Measurements from ENCODE around the gene LRP10. TPM values are rescaled to one million over a fixed set of nuclear protein-coding genes. Genes with fewer than 3 reads are reported as not detected.
"Not testable (repeated sequence)": the region's sequence is repeated elsewhere in the genome, so short reads cannot be mapped to it uniquely, and the experiment has no call there.

The LRP10 gene
- polyA plus RNA-seq, 1 donor from 2014 or later, result 113 TPM

GRCh38 chr14:22900081-22900799 lies 28.7 kb downstream of the LRP10 start:
- no peak overlapping the region for H3K4me3 Mint-ChIP-seq
- H3K4me1 Mint-ChIP-seq, result peaks cover 0 to 3% (median 2%) of the 10 kb centered on the region in 3 donors
- no peaks in the 10 kb centered on the region for H3K27me3 Mint-ChIP-seq
- peaks cover 5% of the 10 kb centered on the region for H3K36me3 Mint-ChIP-seq
- no peaks in the 10 kb centered on the region for H3K9me3 Mint-ChIP-seq
- peak overlapping the region in 2 of 3 donors; percentile 0 to 83 for H3K27ac Mint-ChIP-seq

- Mint-ChIP-seq H3K9me3 (no peaks in the 10 kb centered on the region), H3K27ac (peak overlapping the region in 1 of 3 donors; percentile 76), H3K4me3 (no peak overlapping the region), H3K4me1 (peaks cover 0 to 2% (median 0%) of the 10 kb centered on the region in 3 donors), H3K27me3 (no peaks in the 10 kb centered on the region), H3K36me3 (peaks cover 5% of the 10 kb centered on the region)
Measured at GRCh38 chr14:22901799-22902198, 30.3 kb downstream of the LRP10 start.

- peaks cover 5% of the 10 kb centered on the region for H3K36me3 Mint-ChIP-seq
- no peak overlapping the region for H3K4me3 Mint-ChIP-seq
- H3K4me1 Mint-ChIP-seq, result peaks cover 0 to 2% (median 0%) of the 10 kb centered on the region in 3 donors
- H3K27me3 Mint-ChIP-seq, result no peaks in the 10 kb centered on the region
- H3K9me3 Mint-ChIP-seq, result no peaks in the 10 kb centered on the region
- H3K27ac Mint-ChIP-seq, result peak overlapping the region in 1 of 3 donors; percentile 26
Measured at GRCh38 chr14:22903742-22904087, 32.2 kb downstream of the LRP10 start.

GRCh38 chr14:22905627-22906026 lies 34.1 kb downstream of the LRP10 start:
- Mint-ChIP-seq H3K36me3 (peaks cover 10% of the 10 kb centered on the region), H3K9me3 (no peaks in the 10 kb centered on the region), H3K27ac (peak overlapping the region in 1 of 3 donors; percentile 78), H3K4me3 (no peak overlapping the region), H3K27me3 (no peaks in the 10 kb centered on the region), H3K4me1 (peaks cover 0 to 2% (median 0%) of the 10 kb centered on the region in 3 donors)

GRCh38 chr14:22906073-22906472 lies 34.5 kb downstream of the LRP10 start:
- no peak overlapping the region for H3K27ac Mint-ChIP-seq
- H3K27me3 Mint-ChIP-seq, result no peaks in the 10 kb centered on the region
- H3K4me1 Mint-ChIP-seq, result peaks cover 0 to 2% (median 0%) of the 10 kb centered on the region in 3 donors
- H3K9me3 Mint-ChIP-seq, result no peaks in the 10 kb centered on the region
- no peak overlapping the region for H3K4me3 Mint-ChIP-seq
- peaks cover 10% of the 10 kb centered on the region for H3K36me3 Mint-ChIP-seq

GRCh38 chr14:22907429-22907828 lies 35.9 kb downstream of the LRP10 start:
- H3K27me3 Mint-ChIP-seq, result no peaks in the 10 kb centered on the region
- no peak overlapping the region for H3K4me3 Mint-ChIP-seq
- no peak overlapping the region for H3K27ac Mint-ChIP-seq
- peaks cover 6 to 7% (median 6%) of the 10 kb centered on the region in 3 donors for H3K4me1 Mint-ChIP-seq
- H3K36me3 Mint-ChIP-seq, result peaks cover 10% of the 10 kb centered on the region
- H3K9me3 Mint-ChIP-seq, result no peaks in the 10 kb centered on the region

GRCh38 chr14:22908601-22909000 lies 37.1 kb downstream of the LRP10 start:
- no peak overlapping the region for H3K4me3 Mint-ChIP-seq
- H3K27me3 Mint-ChIP-seq, result no peaks in the 10 kb centered on the region
- peaks cover 6 to 8% (median 7%) of the 10 kb centered on the region in 3 donors for H3K4me1 Mint-ChIP-seq
- no peaks in the 10 kb centered on the region for H3K9me3 Mint-ChIP-seq
- H3K36me3 Mint-ChIP-seq, result peaks cover 12% of the 10 kb centered on the region
- peak overlapping the region in 1 of 3 donors; percentile 35 for H3K27ac Mint-ChIP-seq

GRCh38 chr14:22910916-22911315 lies 39.4 kb downstream of the LRP10 start:
- H3K27ac Mint-ChIP-seq, result no peak overlapping the region

GRCh38 chr14:22914836-22915235 lies 43.3 kb downstream of the LRP10 start:
- not testable (repeated sequence) for H3K9me3 Mint-ChIP-seq, H3K27me3 Mint-ChIP-seq, H3K36me3 Mint-ChIP-seq
- peak overlapping the region in 1 of 4 donors; percentile 68 for H3K4me3 Mint-ChIP-seq
- peak overlapping the region in 2 of 3 donors; percentile 62 to 68 for H3K27ac Mint-ChIP-seq
- H3K4me1 Mint-ChIP-seq, result peaks cover 18 to 28% (median 21%) of the 10 kb centered on the region in 3 donors

More at GRCh38 chr14:22910916-22911315, 39.4 kb downstream of the LRP10 start:
- Mint-ChIP-seq H3K27me3 (no peaks in the 10 kb centered on the region), H3K4me3 (no peak overlapping the region), H3K36me3 (peaks cover 7% of the 10 kb centered on the region), H3K4me1 (peaks cover 6 to 13% (median 12%) of the 10 kb centered on the region in 3 donors), H3K9me3 (no peaks in the 10 kb centered on the region)

- Mint-ChIP-seq H3K4me3 (peak overlapping the region in 2 of 4 donors; percentile 21 to 52), H3K4me1 (peaks cover 18 to 28% (median 21%) of the 10 kb centered on the region in 3 donors)
Measured at GRCh38 chr14:22915886-22916521, 44.5 kb downstream of the LRP10 start.

GRCh38 chr14:22918804-22919600 lies 47.5 kb downstream of the LRP10 start, which contains the start of gene RBM23:
RBM23 (minus strand) TSS chr14:22919149.
- no peaks in the 10 kb centered on the region for H3K27me3 Mint-ChIP-seq
- H3K9me3 Mint-ChIP-seq, result peaks cover 0 to 2% (median 0%) of the 10 kb centered on the region in 3 donors
- H3K27ac Mint-ChIP-seq, result peak within 1 kb of the TSS; percentile 99 to 100 (median 100)
- peaks cover 15 to 20% (median 16%) of the 10 kb centered on the region in 3 donors for H3K4me1 Mint-ChIP-seq
- H3K36me3 Mint-ChIP-seq, result peaks cover 14% of the 10 kb centered on the region
- peak within 1 kb of the TSS; percentile 93 to 99 (median 98) for H3K4me3 Mint-ChIP-seq

More at GRCh38 chr14:22915886-22916521, 44.5 kb downstream of the LRP10 start:
- Mint-ChIP-seq H3K27ac (peak overlapping the region; percentile 39 to 99 (median 50)), H3K27me3 (no peaks in the 10 kb centered on the region), H3K9me3 (peaks cover 0 to 2% (median 0%) of the 10 kb centered on the region in 3 donors), H3K36me3 (peaks cover 5% of the 10 kb centered on the region)

GRCh38 chr14:22919601-22919921 lies 48.0 kb downstream of the LRP10 start:
- Mint-ChIP-seq H3K27ac (peak overlapping the region; percentile 99 to 100 (median 100)), H3K4me1 (peaks cover 15 to 20% (median 15%) of the 10 kb centered on the region in 3 donors), H3K4me3 (peak overlapping the region; percentile 93 to 99 (median 98)), H3K27me3 (no peaks in the 10 kb centered on the region), H3K9me3 (peaks cover 0 to 2% (median 0%) of the 10 kb centered on the region in 3 donors), H3K36me3 (peaks cover 14% of the 10 kb centered on the region)

- peak overlapping the region in 2 of 4 donors; percentile 66 to 93 for H3K4me3 Mint-ChIP-seq
- peaks cover 0 to 2% (median 0%) of the 10 kb centered on the region in 3 donors for H3K9me3 Mint-ChIP-seq
- H3K27me3 Mint-ChIP-seq, result no peaks in the 10 kb centered on the region
- peak overlapping the region in 1 of 3 donors; percentile 99 for H3K27ac Mint-ChIP-seq
- H3K36me3 Mint-ChIP-seq, result peaks cover 14% of the 10 kb centered on the region
- H3K4me1 Mint-ChIP-seq, result peaks cover 11 to 15% (median 15%) of the 10 kb centered on the region in 3 donors
Measured at GRCh38 chr14:22920697-22921096, 49.2 kb downstream of the LRP10 start.

- H3K27me3 Mint-ChIP-seq, result no peaks in the 10 kb centered on the region
- peaks cover 0 to 2% (median 0%) of the 10 kb centered on the region in 3 donors for H3K9me3 Mint-ChIP-seq
- H3K4me3 Mint-ChIP-seq, result peak overlapping the region in 1 of 4 donors; percentile 6
- H3K36me3 Mint-ChIP-seq, result peaks cover 12% of the 10 kb centered on the region
- peak overlapping the region in 1 of 3 donors; percentile 13 for H3K27ac Mint-ChIP-seq
- H3K4me1 Mint-ChIP-seq, result peaks cover 10 to 23% (median 12%) of the 10 kb centered on the region in 3 donors
Measured at GRCh38 chr14:22922294-22922693, 50.8 kb downstream of the LRP10 start.

All from IgD-negative memory B cell (primary cell).